GM18499 (cell line): Measurements from ENCODE around the gene PDIK1L.
"Not testable (repeated sequence)": the region's sequence is repeated elsewhere in the genome, so short reads cannot be mapped to it uniquely, and the experiment has no call there.

Experiments
- ATAC-seq: cut with Tn5 transposase; IDR thresholded peaks from one replicate; pipeline ENCODE4 v1.9.1; 2021; ENCODE audit warnings: moderate number of reproducible peaks; ENCODE audit not compliant: insufficient read depth, unreplicated experiment

PDIK1L gene

DNA sequence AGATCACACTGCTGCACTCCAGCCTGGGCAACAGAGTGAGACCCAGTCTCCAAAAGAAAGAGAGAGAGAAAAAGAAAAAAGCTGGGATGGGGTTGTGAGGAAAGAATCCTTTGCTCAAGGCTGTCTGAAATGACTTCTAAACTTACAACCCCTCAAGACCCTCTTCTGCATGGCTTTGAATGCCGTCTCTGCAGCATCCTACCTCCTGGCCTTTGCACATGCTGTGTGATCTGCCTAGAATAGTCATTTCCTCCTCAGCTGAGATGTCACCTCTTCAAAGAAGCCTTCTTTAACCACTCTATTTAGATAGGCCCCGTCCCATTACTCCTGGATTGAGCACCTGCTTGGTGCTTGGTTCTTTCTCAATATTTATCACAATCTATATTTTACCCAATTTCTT lies 26.8 kb upstream of the PDIK1L start:
- no peak for ATAC-seq

GRCh38 chr1:26089125-26089524 lies 22.5 kb upstream of the PDIK1L start:
- no peak for ATAC-seq

DNA sequence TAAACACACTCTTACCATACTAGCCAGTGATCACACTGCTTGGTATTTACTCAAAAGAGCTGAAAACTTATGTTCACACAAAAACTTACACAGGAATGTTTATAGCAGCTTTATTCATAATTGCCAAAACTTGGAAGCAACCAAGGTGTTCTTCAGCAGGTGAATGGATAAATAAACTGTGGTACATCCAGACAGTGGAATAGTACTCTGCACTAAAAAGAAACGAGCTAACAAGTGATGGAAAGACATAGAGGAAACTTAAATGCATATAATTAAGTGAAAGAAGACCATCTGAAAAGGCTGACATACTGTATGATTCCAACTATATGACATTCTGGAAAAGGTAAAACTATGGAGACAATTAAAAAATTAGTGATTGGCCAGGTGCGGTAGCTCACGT lies 20.7 kb upstream of the PDIK1L start:
- no peak for ATAC-seq

DNA sequence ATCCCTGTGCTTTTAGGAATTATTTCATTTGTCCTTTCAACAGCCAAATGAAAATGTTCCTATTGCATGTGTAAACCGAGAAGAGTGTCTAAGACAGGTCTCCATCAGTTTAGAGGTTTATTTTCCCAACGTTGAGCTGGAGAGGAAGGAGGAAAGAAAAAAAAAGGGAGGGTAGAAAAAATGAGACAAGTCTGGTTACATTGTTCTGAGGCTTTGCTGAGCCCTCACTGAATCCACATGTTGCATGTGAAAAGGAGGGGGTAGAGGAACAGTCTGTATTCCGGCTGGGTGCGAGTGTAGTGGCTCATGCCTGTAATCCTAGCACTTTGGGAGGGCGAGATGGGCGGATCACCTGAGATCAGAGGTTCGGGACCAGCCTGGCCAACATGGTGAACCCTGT lies 19.2 kb upstream of the PDIK1L start:
- ATAC-seq, result no peak

DNA sequence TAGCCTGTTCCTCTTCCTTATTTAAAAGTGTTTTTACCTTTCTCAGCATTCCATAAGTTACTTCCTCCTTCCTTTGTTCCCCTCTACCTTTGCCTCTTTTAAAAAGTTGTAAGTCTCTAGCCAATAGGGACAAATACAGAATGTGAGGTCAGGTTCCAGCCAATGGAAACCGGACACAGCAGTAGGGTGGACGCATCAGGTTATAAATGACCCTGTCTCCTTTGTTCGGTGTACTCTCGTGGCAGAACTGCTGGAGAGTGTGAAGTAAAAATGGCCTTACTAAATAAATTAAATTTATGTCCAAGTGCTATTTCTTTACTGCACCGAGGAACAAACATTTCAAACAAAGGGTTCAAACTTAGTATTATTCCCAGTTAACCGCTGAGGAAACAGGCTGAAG lies 18.1 kb upstream of the PDIK1L start:
- not testable (repeated sequence) for ATAC-seq

GRCh38 chr1:26094076-26094669 lies 17.5 kb upstream of the PDIK1L start:
- ATAC-seq, result no peak

DNA sequence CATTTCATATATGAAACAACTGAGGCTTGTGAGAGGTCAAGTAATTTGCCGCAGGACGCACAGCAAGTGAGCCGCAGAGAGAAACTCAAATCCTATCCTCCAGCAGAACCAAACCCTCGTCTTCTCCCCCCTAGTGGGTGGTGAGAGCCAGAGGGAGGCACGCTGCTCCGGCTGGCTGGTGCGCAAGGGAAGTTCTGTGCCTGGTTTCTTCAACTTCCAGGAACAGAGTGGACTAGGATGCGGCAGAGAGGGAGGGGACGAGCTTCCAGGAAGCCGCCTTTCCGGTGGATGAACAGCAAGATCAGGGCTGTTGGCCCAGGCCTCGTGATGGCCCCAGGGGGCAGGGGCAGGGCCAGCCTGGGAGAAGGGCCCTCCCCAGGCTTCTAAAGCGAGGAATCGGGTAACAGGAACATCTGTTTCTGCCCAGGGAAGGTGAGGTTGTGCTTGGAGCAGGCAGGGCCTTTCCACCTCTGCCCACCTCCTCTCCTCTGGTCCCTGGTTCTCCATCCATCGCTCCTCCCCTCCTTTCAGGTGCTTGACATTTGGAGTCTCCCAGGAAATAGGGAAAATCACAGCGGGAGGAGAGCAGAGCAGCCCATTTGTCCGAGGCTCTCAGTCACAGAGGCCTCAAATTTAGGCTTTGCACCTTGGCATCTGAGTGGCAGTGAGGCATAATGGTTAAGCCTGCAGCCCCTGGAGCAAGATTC lies 16.8 kb upstream of the PDIK1L start:
- ATAC-seq, result no peak

DNA sequence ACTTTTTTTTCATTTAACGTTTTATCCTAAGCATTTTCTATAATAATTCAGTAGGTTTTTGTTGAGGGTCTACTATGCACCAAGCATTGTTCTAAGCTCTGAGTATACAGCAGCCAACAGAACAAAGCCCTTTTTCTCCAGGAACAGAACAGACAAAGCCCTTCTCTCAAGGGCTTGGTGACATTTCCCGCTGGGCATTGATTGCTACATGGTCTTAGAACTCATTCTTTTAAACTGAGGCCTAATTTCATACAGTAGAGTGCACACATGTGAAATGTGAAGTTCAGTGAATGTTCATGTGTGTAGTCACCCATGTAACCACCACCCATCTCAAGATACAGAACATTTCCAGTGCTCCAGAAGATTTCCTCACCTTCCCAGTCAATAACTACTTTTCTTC lies 15.2 kb upstream of the PDIK1L start:
- ATAC-seq, result no peak

DNA sequence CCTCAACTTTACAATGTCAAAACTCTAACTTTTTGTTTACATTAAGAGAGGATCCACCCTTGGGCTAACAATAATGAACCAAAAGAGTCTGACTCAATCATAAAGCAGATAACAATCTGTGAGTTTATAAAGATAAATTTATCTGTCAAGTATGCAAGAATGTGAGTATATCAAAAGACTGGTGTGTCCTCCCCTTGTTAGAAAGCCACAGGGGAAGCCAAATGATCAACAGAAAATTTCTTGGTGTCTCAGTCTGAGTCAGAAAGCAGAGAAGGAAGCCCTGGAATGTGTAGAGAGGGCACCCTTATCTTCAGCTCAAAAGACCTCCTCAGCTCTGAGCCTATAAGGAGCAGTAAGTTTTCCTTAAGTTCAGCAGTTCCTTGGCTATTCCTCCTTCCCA lies 13.9 kb upstream of the PDIK1L start:
- no peak for ATAC-seq

GRCh38 chr1:26098602-26099001 lies 13.0 kb upstream of the PDIK1L start:
- no peak for ATAC-seq

DNA sequence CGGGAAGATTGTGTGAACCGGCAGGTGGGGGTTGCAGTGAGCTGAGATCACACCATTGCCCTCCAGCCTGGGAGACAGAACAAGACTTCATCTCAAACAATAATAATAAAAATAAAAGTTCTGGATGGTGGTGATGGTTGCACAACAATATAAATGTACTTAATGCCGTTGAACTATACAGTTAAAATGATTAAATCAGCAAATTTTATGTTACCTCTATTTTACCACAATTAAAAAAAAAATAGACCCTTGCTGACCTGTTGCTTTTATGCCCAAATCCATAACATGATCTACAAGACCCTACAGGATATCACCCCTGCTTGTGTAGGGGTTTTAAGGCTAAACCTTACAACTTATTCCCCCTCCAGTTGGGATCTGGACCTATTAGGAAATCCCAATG lies 11.8 kb upstream of the PDIK1L start:
- ATAC-seq, result no peak

DNA sequence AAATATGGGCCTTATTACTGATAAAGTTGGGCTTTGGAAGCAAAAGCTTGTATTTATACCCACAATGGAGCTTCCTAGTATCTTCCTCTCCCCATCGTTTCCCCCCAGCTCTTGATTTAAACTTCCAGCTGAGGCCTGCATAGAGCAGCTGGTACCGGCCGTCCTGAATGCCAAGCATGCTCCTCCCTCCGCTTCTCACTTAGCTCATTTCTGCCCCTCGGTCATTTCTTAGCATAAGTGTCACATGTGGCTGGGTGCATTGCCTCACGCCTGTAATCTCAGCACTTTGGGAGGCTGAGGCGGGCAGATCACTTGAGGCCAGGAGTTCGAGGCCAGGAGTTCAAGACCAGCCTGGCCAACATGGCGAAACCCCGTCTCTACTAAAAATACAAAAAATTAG lies 11.4 kb upstream of the PDIK1L start:
- ATAC-seq, result not testable (repeated sequence)

GRCh38 chr1:26102119-26102518 lies 9.5 kb upstream of the PDIK1L start:
- no peak for ATAC-seq

- no peak for ATAC-seq
These were observed 9.1 kb upstream of the PDIK1L start for GRCh38 chr1:26102526-26102925.

GRCh38 chr1:26105226-26105548 lies 6.4 kb upstream of the PDIK1L start:
- ATAC-seq, result not testable (repeated sequence)

DNA sequence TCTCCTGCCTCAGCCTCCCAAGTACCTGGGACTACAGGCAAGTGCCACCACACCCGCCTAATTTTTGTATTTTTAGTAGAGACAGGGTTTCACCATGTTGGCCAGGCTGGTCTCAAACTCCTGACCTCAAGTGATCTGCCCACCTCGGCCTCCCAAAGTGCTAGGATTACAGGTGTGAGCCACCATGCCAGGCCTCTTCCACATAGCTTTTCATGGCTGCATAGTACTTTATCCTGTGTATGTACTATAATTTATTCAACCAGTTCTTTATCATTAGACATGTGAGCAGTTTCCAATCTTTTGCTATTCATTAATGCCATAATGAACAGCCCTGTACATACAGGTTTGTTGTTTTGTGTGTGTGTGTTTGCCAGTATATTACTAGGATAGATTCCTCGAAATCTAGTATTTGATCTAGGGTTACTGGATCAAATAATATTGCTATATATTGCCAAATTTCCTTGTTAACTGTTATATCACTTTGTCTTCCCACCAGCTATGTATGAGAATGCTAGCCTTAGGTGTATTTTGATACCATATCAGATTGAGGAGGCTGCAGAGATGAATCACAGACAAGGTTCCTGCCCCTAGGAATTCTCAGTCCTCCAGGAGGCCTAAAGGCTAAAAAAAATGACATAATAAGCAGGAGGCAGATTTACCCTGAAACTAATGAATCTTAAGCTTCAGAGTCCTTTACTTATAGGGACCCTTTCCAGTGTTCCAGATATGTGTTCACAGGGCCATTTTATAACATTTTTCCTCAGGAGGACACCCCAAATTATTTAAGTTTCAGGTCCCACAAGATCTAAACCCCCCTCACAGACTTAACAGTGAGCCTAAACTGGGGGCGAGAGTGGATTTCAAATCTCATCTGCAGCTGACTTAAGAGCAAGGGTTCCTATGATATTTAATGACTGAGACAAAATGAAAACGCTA lies 2.1 kb upstream of the PDIK1L start:
- ATAC-seq, result no peak

GRCh38 chr1:26110731-26111529 lies 694 bp upstream of the PDIK1L start:
- ATAC-seq, result no peak

DNA sequence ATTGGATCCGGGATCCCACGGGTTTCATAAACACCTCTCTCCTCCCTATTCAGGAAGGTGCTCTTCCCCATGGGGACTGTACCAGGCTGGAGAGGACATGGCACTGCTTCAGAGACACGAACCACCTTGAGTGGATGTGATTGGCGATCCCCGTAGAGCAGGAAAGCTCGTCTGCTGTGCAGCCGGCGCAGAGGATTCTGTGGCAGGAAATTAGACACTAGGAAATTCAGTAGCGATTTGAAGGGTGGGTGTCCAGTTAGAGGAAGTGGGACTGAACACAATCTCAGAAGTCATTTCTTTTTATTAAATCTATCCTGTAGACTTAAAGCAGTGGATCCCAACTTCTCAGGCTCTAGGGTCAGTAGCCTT lies 767 bp downstream of the PDIK1L start:
- ATAC-seq, result no peak

DNA sequence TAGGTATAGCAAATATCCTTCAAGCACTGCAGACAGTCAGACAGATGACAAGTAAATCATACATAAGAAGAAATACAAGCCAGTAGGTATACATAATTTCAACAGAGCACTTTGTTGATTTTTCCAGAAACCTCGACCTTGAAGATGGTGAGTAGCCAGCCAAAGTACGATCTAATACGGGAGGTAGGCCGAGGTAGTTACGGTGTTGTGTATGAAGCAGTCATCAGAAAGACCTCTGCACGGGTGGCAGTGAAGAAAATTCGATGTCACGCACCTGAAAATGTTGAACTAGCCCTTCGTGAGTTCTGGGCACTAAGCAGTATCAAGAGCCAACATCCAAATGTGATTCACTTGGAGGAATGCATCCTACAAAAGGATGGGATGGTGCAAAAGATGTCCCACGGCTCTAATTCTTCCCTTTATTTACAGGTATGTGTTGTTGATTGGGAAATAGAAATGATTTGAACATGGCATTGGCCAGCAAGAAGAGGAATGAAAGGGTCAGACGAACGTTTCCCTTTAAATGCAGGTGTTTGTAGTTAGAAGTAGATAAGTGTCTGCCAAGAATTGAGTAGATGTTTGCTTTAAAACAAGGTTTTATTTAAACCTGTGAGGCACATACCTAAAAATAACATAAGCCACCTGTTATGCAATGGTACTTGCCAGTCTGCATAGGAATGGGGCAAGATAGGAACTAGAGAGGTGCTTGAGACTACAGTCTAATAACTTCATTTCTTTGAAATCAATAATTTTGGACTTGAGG lies 2.7 kb downstream of the PDIK1L start:
- ATAC-seq, result no peak
